Trophoblast cell (in vitro differentiated cells and primary cell): Measurements from ENCODE around the gene HOXA7.

Experiments used
- DNase-seq, 2 donors: peaks; one replicate each; pipeline ENCODE4 v3.0.0-alpha.2; 2016
- H2AFZ ChIP-seq: 2 replicates; pipeline ENCODE4 v1.6.1; 2013; ENCODE audit warnings: low read length, moderate library complexity, mild to moderate bottlenecking; ENCODE audit not compliant: insufficient read depth, poor library complexity
- H2AK5ac ChIP-seq: 2 replicates; pipeline ENCODE4 v1.6.1; 2013; ENCODE audit warnings: mild to moderate bottlenecking, low read length
- H2BK120ac ChIP-seq: 2 replicates; pipeline ENCODE4 v1.6.1; 2013; ENCODE audit warnings: low read length, mild to moderate bottlenecking, moderate library complexity; ENCODE audit not compliant: insufficient read depth, poor library complexity
- H2BK12ac ChIP-seq: 2 replicates; pipeline ENCODE4 v1.6.1; 2013; ENCODE audit warnings: mild to moderate bottlenecking, low read length, moderate library complexity
- H2BK5ac ChIP-seq: 2 replicates; pipeline ENCODE4 v1.6.1; 2013; ENCODE audit warnings: low read length, low read depth, moderate library complexity, mild to moderate bottlenecking; ENCODE audit not compliant: poor library complexity
- H3K14ac ChIP-seq: 2 replicates; pipeline ENCODE4 v1.6.1; 2013; ENCODE audit warnings: mild to moderate bottlenecking, low read length
- H3K18ac ChIP-seq: 2 replicates; pipeline ENCODE4 v1.6.1; 2013; ENCODE audit warnings: mild to moderate bottlenecking, low read length
- H3K23ac ChIP-seq: 2 replicates; pipeline ENCODE4 v1.6.1; 2013; ENCODE audit warnings: low read length
- H3K27ac ChIP-seq: 2 replicates; pipeline ENCODE4 v1.5.1; 2013; ENCODE audit warnings: low read depth, mild to moderate bottlenecking, inconsistent platforms, low read length, moderate library complexity
- H3K27me3 ChIP-seq: 2 replicates; pipeline ENCODE4 v1.6.1; 2013; ENCODE audit warnings: inconsistent platforms, mild to moderate bottlenecking, low read length, moderate library complexity; ENCODE audit not compliant: insufficient read depth
- H3K36me3 ChIP-seq, 2 experiments: 1 replicate in 1 of 2; 2 replicates in 1 of 2; pipeline ENCODE4 v1.6.1; 2013; ENCODE audit warnings: low read length in 2 of 2, mild to moderate bottlenecking in 2 of 2, moderate library complexity in 1 of 2; ENCODE audit not compliant: insufficient read depth in 2 of 2, control insufficient read depth in 1 of 2
- H3K4ac ChIP-seq: 2 replicates; pipeline ENCODE4 v1.6.1; 2013; ENCODE audit warnings: low read depth, mild to moderate bottlenecking, low read length, moderate library complexity
- H3K4me1 ChIP-seq, 2 experiments: 1 replicate in 1 of 2; 2 replicates in 1 of 2; pipeline ENCODE4 v1.6.1; 2013; ENCODE audit warnings: low read length in 2 of 2, mild to moderate bottlenecking in 2 of 2, moderate library complexity in 1 of 2; ENCODE audit not compliant: insufficient read depth in 2 of 2, control insufficient read depth in 1 of 2
- H3K4me2 ChIP-seq: 2 replicates; pipeline ENCODE4 v1.6.1; 2013; ENCODE audit warnings: inconsistent platforms, mild to moderate bottlenecking, low read length, moderate library complexity
- H3K4me3 ChIP-seq: 2 replicates; pipeline ENCODE4 v1.5.1; 2013; ENCODE audit warnings: mild to moderate bottlenecking, low read depth, low read length, inconsistent platforms
- H3K79me1 ChIP-seq: one replicate; pipeline ENCODE4 v1.6.1; 2013; ENCODE audit warnings: low read length
- H3K79me2 ChIP-seq: 2 replicates; pipeline ENCODE4 v1.6.1; 2013; ENCODE audit warnings: low read length, mild to moderate bottlenecking; ENCODE audit not compliant: control insufficient read depth, insufficient read depth, poor library complexity
- H3K9ac ChIP-seq: 2 replicates; pipeline ENCODE4 v1.6.1; 2013; ENCODE audit warnings: mild to moderate bottlenecking, low read length
- H3K9me3 ChIP-seq: 2 replicates; pipeline ENCODE4 v1.6.1; 2013; ENCODE audit warnings: low read depth, mild to moderate bottlenecking, control low read depth, inconsistent platforms, low read length; ENCODE audit not compliant: insufficient read depth
- H4K12ac ChIP-seq: 2 replicates; pipeline ENCODE4 v1.6.1; 2013; ENCODE audit warnings: low read depth, mild to moderate bottlenecking, low read length, moderate library complexity
- H4K8ac ChIP-seq: 2 replicates; pipeline ENCODE4 v1.6.1; 2013; ENCODE audit warnings: low read depth, mild to moderate bottlenecking, low read length, moderate library complexity
- H4K91ac ChIP-seq: one replicate; pipeline ENCODE4 v1.6.1; 2013; ENCODE audit warnings: low read depth, mild to moderate bottlenecking, low read length, moderate library complexity
- WGBS: extraction: QIAGEN DNeasy Blood & Tissue Kit; methylation state at CpG from one replicate; pipeline ENCODE4 v1.1.7; 2013; ENCODE audit warnings: missing lambda C conversion rate; ENCODE audit not compliant: insufficient read length, insufficient coverage; ENCODE audit errors: extremely low coverage; 5-methylcytosine and 5-hydroxymethylcytosine counted together

Gene HOXA7

DNA sequence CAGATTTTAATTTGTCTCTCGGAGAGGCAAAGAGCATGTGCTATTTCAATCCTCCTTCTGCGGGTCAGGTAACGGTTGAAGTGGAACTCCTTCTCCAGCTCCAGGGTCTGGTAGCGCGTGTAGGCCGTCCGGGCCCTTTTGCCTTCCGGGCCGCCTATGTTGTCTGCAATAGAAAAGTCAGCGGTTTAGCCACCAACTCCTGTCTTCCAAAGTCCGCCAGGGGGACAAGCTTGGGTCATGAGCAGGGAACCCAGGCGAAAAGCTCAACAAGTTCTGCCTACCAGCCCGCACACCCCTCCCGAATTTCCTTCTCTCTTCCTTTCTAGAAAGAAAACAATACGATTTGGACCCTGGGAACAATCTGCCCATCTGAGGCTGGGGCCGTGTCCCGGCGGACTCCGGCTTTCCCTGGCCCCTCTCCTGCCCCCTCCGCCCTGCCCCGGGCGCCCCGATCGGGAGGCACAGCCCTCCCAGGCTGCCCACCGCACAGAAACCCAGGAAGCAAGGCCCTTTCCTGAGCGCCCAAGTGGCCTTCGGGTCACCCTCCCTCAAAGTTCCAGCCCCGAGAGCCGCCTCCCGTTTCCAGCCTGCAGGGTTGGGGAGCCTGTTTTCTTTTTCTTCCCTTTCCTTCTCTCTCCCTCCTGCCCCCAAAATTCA is 14.4 kb downstream of the HOXA7 start:
- no CpG with 5 or more reads among the region's 30 CpGs for WGBS
- H2AK5ac ChIP-seq = no peak overlapping the region
- peaks cover 93% of the 10 kb centered on the region for H3K27me3 ChIP-seq
- no peak overlapping the region for H2BK5ac ChIP-seq
- no peak overlapping the region for H3K9ac ChIP-seq
- no peak overlapping the region for H3K14ac ChIP-seq
- peak in 1 of 2 donors; percentile 19 for DNase-seq
- H3K4me2 ChIP-seq = no peak overlapping the region
- H4K91ac ChIP-seq = no peak overlapping the region
- H3K18ac ChIP-seq = no peak overlapping the region
- no peaks in the 10 kb centered on the region for H3K79me2 ChIP-seq
- peaks cover 23% of the 10 kb centered on the region for H3K9me3 ChIP-seq
- H3K4me1 ChIP-seq = peaks cover 3 to 11% of the 10 kb centered on the region in 2 experiments
- H3K4me3 ChIP-seq = no peak overlapping the region
- no peaks in the 10 kb centered on the region for H3K79me1 ChIP-seq
- no peak overlapping the region for H3K4ac ChIP-seq
- H2AFZ ChIP-seq = no peak overlapping the region
- H3K36me3 ChIP-seq = no peaks in the 10 kb centered on the region
- H2BK120ac ChIP-seq = no peak overlapping the region
- H3K23ac ChIP-seq = no peak overlapping the region
- no peak overlapping the region for H2BK12ac ChIP-seq
- no peak overlapping the region for H4K12ac ChIP-seq
- H4K8ac ChIP-seq = no peak overlapping the region
- no peak overlapping the region for H3K27ac ChIP-seq

DNA sequence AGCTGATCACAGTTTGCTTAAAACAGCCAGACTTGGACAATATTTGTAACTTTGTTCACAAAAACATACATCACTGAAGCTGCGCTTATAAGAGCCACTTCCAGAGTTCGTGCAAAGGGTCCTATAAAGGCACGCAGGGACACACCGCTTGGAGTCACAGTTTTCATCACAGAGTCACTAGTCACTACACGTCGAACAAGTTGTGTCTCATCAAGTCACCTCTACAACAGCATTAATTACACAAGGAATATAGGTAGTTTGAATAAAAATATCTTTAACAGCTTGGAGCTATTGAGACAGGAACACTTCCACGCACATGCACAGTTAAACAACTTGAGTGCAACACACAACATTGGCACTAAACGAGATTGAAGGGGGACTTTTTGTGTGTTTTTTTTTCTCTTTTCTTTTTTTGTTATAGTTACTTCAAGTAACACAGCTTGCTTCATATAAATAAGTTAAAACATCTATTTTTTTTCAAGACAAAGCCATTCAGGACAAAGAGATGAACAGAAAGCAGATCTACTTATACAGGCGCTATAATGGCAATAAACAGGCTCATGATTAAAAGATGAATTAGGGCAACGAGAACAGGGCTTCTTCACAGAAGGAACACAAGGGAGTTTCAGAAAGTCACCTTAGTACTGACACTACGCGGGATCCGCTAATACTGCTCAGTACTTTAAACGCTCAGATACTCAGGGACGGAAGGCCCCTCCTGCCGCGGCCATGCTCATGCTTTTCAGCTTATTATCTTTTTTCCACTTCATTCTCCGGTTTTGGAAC is 15.1 kb downstream of the HOXA7 start:
- no peak overlapping the region for H3K4me2 ChIP-seq
- H3K79me1 ChIP-seq = no peaks in the 10 kb centered on the region
- H2BK120ac ChIP-seq = no peak overlapping the region
- H4K8ac ChIP-seq = no peak overlapping the region
- H3K79me2 ChIP-seq = no peaks in the 10 kb centered on the region
- no peak overlapping the region for H3K18ac ChIP-seq
- no peak overlapping the region for H2AFZ ChIP-seq
- H3K4ac ChIP-seq = no peak overlapping the region
- H3K27me3 ChIP-seq = peaks cover 93% of the 10 kb centered on the region
- no peak overlapping the region for H3K9ac ChIP-seq
- H3K4me3 ChIP-seq = no peak overlapping the region
- no peak overlapping the region for H2AK5ac ChIP-seq
- no peak overlapping the region for H4K12ac ChIP-seq
- H4K91ac ChIP-seq = no peak overlapping the region
- H3K9me3 ChIP-seq = peaks cover 20% of the 10 kb centered on the region
- no peak overlapping the region for H3K23ac ChIP-seq
- H3K27ac ChIP-seq = no peak overlapping the region
- peaks cover 3 to 11% of the 10 kb centered on the region in 2 experiments for H3K4me1 ChIP-seq
- H3K14ac ChIP-seq = no peak overlapping the region
- no CpG with 5 or more reads among the region's 18 CpGs for WGBS
- H2BK5ac ChIP-seq = no peak overlapping the region
- no peak for DNase-seq
- no peaks in the 10 kb centered on the region for H3K36me3 ChIP-seq
- no peak overlapping the region for H2BK12ac ChIP-seq

DNA sequence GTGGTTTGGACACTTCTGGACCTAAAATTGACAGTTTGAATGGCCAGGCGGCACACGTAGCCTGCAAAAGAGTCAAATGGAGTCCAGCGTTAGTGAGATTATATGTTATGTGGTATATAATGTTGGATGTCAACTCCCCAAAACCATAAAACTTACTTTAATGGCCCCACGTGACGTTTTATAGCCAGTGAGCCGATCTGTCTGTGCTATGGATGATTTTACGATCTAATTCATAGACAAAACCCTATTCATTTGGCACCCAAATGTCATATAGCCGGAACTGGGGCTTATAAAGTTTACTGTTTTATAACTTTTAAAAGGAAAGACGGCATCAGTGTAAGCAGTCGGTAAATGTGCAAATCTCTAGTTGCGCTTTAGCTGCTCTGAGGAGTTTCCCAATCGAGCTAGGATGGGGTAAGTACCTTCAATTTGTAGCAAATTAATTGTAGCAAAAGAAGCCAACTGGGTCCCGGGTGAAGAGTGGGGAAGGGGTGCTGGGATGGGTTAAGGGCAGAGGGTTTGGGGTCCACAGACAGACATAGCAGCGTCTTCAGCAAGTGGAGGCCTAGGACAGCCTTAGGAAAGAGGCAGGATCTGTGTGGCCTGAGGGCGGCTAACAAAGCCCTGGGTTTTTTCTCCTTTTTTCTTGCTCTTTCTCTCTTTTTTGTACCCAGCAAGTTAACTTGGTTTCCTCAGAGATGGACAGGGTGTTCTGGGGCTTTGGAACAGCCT is 16.2 kb downstream of the HOXA7 start:
- no CpG with 5 or more reads among the region's 15 CpGs for WGBS
- Histone ChIP-seq H2BK12ac (no peak overlapping the region), H3K18ac (no peak overlapping the region)

DNA sequence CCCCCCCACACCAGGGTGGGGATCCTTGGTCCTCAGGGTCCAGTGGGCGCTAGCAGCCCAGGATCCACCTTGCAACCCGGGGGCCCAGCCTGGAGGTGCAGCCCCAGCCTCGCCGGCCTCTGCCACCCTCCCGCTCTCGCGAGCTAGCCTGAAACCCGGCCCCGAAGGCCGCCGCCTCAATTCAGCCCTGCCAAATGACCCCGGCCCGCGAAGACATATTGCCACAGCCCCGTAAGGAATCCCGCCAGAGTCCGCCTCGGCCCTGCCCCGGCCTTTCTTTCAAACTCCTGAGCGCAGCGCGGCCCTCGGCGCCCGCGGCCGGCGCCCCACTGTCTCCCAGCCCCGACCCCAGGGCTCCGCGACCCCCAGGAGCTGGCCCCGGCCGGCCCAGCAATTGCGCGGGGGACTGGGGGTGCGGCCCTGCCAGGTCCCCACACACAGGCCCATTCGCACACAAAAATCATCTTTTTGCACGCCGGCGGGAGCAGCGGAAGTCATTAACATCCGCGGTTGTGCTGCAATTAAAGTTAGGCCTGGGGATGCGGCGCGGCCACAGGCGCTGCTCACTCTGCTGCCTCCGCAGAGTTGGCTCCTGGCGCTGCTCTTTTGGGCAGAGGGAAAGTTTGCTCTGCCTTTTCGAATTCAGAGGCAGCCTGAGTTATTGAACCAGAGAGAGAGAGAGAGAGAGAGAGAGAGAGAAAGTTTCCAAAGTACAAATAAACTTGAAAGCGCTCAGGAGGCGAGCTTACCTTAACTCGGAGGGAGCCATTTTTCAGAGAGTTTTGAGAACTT is 16.9 kb downstream of the HOXA7 start:
- H2BK120ac ChIP-seq = no peak overlapping the region
- no peak overlapping the region for H4K8ac ChIP-seq
- H3K23ac ChIP-seq = no peak overlapping the region
- no peak overlapping the region for H3K4me2 ChIP-seq
- H4K12ac ChIP-seq = no peak overlapping the region
- H3K9ac ChIP-seq = no peak overlapping the region
- H3K79me2 ChIP-seq = no peaks in the 10 kb centered on the region
- no peak overlapping the region for H2BK5ac ChIP-seq
- H3K4ac ChIP-seq = no peak overlapping the region
- H3K9me3 ChIP-seq = peaks cover 8% of the 10 kb centered on the region
- peaks cover 3 to 11% of the 10 kb centered on the region in 2 experiments for H3K4me1 ChIP-seq
- no CpG with 5 or more reads among the region's 53 CpGs for WGBS
- H3K79me1 ChIP-seq = no peaks in the 10 kb centered on the region
- no peak overlapping the region for H3K4me3 ChIP-seq
- H3K14ac ChIP-seq = no peak overlapping the region
- H2BK12ac ChIP-seq = no peak overlapping the region
- peaks cover 86% of the 10 kb centered on the region for H3K27me3 ChIP-seq
- H4K91ac ChIP-seq = no peak overlapping the region
- no peak overlapping the region for H2AFZ ChIP-seq
- H2AK5ac ChIP-seq = no peak overlapping the region
- no peak for DNase-seq
- H3K18ac ChIP-seq = no peak overlapping the region
- no peaks in the 10 kb centered on the region for H3K36me3 ChIP-seq
- H3K27ac ChIP-seq = no peak overlapping the region

More for the DNA sequence above, 16.2 kb downstream of the HOXA7 start:
- H3K4me3 ChIP-seq = peak overlapping the region; percentile 30
- peaks cover 3 to 11% of the 10 kb centered on the region in 2 experiments for H3K4me1 ChIP-seq
- H3K36me3 ChIP-seq = no peaks in the 10 kb centered on the region
- H4K8ac ChIP-seq = no peak overlapping the region
- H3K23ac ChIP-seq = no peak overlapping the region
- no peak overlapping the region for H2AK5ac ChIP-seq
- no peaks in the 10 kb centered on the region for H3K79me2 ChIP-seq
- H4K91ac ChIP-seq = no peak overlapping the region
- H2BK5ac ChIP-seq = no peak overlapping the region
- H3K4me2 ChIP-seq = no peak overlapping the region
- no peaks in the 10 kb centered on the region for H3K79me1 ChIP-seq
- H3K27ac ChIP-seq = no peak overlapping the region
- no peak overlapping the region for H4K12ac ChIP-seq
- no peak overlapping the region for H2AFZ ChIP-seq
- no peak overlapping the region for H3K9ac ChIP-seq
- DNase-seq = no peak
- no peak overlapping the region for H3K4ac ChIP-seq
- no peak overlapping the region for H3K14ac ChIP-seq
- peaks cover 92% of the 10 kb centered on the region for H3K27me3 ChIP-seq
- H2BK120ac ChIP-seq = no peak overlapping the region
- H3K9me3 ChIP-seq = peaks cover 13% of the 10 kb centered on the region
